Mammary epithelial cell (primary cell): ENCODE measurements around the gene MAML1.
"Not testable (repeated sequence)": the region's sequence is repeated elsewhere in the genome, so short reads cannot be mapped to it uniquely, and the experiment has no call there.

Experiments used
- EZH2 ChIP-seq: IDR thresholded peaks from 2 replicates; pipeline ENCODE4 v1.6.1; 2012; ENCODE audit warnings: low read length, inconsistent platforms, borderline replicate concordance
- TF ChIP-seq, protein P1 (sequence below), 2 donors: IDR thresholded peaks in 1 of 2; conservative IDR thresholded peaks in 1 of 2; 2 replicates each; pipeline ENCODE4 v1.5.1; 2011 to 2012; ENCODE audit warnings: inconsistent platforms in 2 of 2, low read length in 2 of 2, mild to moderate bottlenecking in 2 of 2, control low read depth in 1 of 2, low read depth in 1 of 2; ENCODE audit not compliant: insufficient read depth in 1 of 2; ENCODE audit errors: extremely low read depth in 1 of 2

DNA sequence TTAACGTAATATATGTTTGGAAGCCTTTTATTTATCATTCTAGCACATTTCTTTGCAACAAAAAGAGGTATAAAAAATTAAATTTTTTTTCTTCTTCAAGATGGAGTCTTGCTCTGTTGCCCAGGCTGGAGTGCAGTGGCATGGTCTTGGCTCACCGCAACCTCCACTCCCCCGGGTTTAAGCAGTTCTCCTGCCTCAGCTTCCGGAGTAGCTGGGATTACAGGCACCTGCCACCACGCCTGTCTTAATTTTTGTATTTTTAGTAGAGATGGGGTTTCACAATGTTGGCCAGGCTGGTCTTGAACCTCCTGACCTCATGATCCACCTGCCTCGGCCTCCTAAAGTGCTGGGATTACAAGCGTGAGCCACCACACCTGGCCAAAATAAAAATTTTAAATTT is 11.5 kb downstream of the MAML1 start:
- TF ChIP-seq EZH2 = not testable (repeated sequence)
- TF ChIP-seq, protein P1, sequence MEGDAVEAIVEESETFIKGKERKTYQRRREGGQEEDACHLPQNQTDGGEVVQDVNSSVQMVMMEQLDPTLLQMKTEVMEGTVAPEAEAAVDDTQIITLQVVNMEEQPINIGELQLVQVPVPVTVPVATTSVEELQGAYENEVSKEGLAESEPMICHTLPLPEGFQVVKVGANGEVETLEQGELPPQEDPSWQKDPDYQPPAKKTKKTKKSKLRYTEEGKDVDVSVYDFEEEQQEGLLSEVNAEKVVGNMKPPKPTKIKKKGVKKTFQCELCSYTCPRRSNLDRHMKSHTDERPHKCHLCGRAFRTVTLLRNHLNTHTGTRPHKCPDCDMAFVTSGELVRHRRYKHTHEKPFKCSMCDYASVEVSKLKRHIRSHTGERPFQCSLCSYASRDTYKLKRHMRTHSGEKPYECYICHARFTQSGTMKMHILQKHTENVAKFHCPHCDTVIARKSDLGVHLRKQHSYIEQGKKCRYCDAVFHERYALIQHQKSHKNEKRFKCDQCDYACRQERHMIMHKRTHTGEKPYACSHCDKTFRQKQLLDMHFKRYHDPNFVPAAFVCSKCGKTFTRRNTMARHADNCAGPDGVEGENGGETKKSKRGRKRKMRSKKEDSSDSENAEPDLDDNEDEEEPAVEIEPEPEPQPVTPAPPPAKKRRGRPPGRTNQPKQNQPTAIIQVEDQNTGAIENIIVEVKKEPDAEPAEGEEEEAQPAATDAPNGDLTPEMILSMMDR (conservative IDR thresholded peaks at IDR 0.05 in 1 of 2, IDR thresholded peaks at IDR 0.05 in 1 of 2; ENCODE audit: extremely low read depth in 1 of 2, insufficient read depth in 1 of 2, low read depth in 1 of 2, low read length in 2 of 2) = not testable (repeated sequence)
